ENCODE measurements around the gene BMPER. TPM values are rescaled to one million over a fixed set of nuclear protein-coding genes. Genes with fewer than 3 reads are reported as not detected.

The BMPER gene
- polyA plus RNA-seq, 1 of the 3 experiments (the other 2 are of a cell fraction) = 20.0 TPM

DNA sequence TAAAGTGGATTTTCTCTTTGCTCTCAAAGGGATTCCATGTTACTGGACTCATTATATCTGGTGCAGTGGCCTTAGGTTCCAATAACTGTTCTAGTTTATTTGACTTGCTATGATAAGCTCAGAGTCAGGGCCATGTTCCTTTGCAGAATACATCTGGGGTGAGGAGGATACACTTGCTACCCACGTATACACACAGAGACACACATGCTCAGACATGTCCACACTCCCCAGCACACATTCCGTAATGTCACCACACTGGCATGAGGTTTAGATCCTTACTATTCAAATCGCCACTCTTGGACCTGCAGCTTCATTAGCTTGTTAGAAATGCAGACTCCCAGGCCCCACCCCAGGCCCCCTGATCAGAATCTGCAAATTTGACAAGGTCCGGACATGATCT, 195.3 kb downstream of the BMPER start (continued):
- TF ChIP-seq RFX5 (IDR thresholded peaks at IDR 0.05; ENCODE audit: low read length) = no peak
- TF ChIP-seq, protein P1, sequence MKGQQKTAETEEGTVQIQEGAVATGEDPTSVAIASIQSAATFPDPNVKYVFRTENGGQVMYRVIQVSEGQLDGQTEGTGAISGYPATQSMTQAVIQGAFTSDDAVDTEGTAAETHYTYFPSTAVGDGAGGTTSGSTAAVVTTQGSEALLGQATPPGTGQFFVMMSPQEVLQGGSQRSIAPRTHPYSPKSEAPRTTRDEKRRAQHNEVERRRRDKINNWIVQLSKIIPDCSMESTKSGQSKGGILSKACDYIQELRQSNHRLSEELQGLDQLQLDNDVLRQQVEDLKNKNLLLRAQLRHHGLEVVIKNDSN (IDR thresholded peaks at IDR 0.05; ENCODE audit: borderline replicate concordance, low read depth) = no peak
- TF ChIP-seq FOXM1 (IDR thresholded peaks at IDR 0.05; ENCODE audit: low read depth) = no peak
- no peak for TF ChIP-seq MXI1 (IDR thresholded peaks at IDR 0.05; ENCODE audit: low read depth, low read length)

DNA sequence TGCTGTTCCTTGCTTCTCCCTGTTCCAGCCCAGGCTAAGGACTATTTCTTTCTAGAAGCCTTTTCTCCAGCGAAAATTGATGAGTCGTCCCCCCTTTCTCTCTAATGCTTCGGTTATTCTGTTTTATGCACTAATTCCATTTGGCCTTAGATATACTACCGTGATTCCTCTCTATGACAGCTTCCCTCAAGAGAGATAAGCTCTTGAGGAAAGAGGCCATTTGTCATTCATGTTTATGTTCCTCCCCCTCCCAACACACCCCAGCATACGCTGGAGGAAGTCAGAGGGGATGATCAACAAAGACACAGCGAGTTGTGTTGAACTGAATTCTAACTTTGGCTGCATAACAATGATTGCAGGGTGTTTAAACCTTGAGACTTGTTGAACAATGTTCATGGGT, 198.8 kb downstream of the BMPER start:
- Histone ChIP-seq H3K9me3 (no peaks in the 10 kb centered on the region), H3K4me3 (ENCODE audit: low read depth in 2 of 2, low read length in 1 of 2) (no peak overlapping the region), H3K4me2 (no peak overlapping the region), H3K27ac (ENCODE audit: low read depth in 2 of 2, low read length in 1 of 2) (no peak overlapping the region), H3K79me2 (ENCODE audit: insufficient read depth) (no peaks in the 10 kb centered on the region), H3K4me1 (ENCODE audit: control insufficient read depth in 1 of 2, insufficient read depth in 2 of 2, low read depth in 1 of 2, low read length in 1 of 2) (peaks cover 0 to 11% of the 10 kb centered on the region in 2 experiments; a peak in 1 of 4 replicates), H4K20me1 (ENCODE audit: insufficient read depth) (no peaks in the 10 kb centered on the region), H3F3A (replicated peaks; ENCODE audit: insufficient read depth) (no peaks in the 10 kb centered on the region), H3K9me2 (no peaks in the 10 kb centered on the region), H3K36me3 (replicated peaks in 1 of 2; ENCODE audit: control insufficient read depth in 1 of 2, insufficient read depth in 2 of 2, low read length in 1 of 2) (no peaks in the 10 kb centered on the region), H3K27me3 (ENCODE audit: insufficient read depth) (no peaks in the 10 kb centered on the region), H3K9ac (no peak overlapping the region), H2AFZ (ENCODE audit: low read depth) (no peak overlapping the region)
- WGBS (ENCODE audit: low lambda C conversion rate) = 41% methylated on average over 6 of the region's 6 CpGs
- ChIA-PET POLR2A (no interaction called here), CTCF (interaction anchor here (1.5 kb wide), 1 partner anchor 30 kb away, joined by 5 read pairs; no protein-coding TSS in a partner anchor)
- DNase-seq = no peak
- TF ChIP-seq, protein P2, sequence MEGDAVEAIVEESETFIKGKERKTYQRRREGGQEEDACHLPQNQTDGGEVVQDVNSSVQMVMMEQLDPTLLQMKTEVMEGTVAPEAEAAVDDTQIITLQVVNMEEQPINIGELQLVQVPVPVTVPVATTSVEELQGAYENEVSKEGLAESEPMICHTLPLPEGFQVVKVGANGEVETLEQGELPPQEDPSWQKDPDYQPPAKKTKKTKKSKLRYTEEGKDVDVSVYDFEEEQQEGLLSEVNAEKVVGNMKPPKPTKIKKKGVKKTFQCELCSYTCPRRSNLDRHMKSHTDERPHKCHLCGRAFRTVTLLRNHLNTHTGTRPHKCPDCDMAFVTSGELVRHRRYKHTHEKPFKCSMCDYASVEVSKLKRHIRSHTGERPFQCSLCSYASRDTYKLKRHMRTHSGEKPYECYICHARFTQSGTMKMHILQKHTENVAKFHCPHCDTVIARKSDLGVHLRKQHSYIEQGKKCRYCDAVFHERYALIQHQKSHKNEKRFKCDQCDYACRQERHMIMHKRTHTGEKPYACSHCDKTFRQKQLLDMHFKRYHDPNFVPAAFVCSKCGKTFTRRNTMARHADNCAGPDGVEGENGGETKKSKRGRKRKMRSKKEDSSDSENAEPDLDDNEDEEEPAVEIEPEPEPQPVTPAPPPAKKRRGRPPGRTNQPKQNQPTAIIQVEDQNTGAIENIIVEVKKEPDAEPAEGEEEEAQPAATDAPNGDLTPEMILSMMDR (IDR thresholded peaks at IDR 0.05) = no peak
- TF ChIP-seq, protein P3, sequence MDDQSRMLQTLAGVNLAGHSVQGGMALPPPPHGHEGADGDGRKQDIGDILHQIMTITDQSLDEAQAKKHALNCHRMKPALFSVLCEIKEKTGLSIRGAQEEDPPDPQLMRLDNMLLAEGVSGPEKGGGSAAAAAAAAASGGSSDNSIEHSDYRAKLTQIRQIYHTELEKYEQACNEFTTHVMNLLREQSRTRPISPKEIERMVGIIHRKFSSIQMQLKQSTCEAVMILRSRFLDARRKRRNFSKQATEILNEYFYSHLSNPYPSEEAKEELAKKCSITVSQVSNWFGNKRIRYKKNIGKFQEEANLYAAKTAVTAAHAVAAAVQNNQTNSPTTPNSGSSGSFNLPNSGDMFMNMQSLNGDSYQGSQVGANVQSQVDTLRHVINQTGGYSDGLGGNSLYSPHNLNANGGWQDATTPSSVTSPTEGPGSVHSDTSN (IDR thresholded peaks at IDR 0.05) = peak; percentile 58

DNA sequence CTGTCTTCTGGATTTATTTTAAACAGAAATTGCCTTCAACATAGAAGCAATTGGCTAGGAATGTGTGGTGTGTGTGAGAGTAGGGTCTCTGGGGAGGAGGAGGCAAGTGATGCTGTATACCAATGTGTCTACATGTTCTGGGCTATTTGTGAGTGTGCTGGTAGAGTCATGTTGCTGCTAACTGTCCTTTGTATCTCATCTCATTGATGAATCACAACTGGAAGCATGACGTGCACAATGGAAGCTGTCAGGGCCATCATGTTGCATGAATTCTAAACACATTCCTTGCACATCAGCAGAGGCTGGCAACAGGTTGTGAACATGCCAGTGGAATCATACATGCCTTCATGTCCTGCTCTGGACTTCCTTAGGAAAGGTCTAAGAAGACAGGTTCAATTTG, 199.7 kb downstream of the BMPER start:
- H3K27me3 ChIP-seq (ENCODE audit: insufficient read depth) = no peaks in the 10 kb centered on the region
- no peaks in the 10 kb centered on the region for H3K9me2 ChIP-seq
- TF ChIP-seq SMC3 (IDR thresholded peaks at IDR 0.05; ENCODE audit: low read depth, low read length) = no peak
- no peak for TF ChIP-seq TAF1 (IDR thresholded peaks at IDR 0.05; ENCODE audit: borderline replicate concordance, low read depth, low read length)
- no peak for TF ChIP-seq JUND (IDR thresholded peaks at IDR 0.05)
- TF ChIP-seq, protein P4, sequence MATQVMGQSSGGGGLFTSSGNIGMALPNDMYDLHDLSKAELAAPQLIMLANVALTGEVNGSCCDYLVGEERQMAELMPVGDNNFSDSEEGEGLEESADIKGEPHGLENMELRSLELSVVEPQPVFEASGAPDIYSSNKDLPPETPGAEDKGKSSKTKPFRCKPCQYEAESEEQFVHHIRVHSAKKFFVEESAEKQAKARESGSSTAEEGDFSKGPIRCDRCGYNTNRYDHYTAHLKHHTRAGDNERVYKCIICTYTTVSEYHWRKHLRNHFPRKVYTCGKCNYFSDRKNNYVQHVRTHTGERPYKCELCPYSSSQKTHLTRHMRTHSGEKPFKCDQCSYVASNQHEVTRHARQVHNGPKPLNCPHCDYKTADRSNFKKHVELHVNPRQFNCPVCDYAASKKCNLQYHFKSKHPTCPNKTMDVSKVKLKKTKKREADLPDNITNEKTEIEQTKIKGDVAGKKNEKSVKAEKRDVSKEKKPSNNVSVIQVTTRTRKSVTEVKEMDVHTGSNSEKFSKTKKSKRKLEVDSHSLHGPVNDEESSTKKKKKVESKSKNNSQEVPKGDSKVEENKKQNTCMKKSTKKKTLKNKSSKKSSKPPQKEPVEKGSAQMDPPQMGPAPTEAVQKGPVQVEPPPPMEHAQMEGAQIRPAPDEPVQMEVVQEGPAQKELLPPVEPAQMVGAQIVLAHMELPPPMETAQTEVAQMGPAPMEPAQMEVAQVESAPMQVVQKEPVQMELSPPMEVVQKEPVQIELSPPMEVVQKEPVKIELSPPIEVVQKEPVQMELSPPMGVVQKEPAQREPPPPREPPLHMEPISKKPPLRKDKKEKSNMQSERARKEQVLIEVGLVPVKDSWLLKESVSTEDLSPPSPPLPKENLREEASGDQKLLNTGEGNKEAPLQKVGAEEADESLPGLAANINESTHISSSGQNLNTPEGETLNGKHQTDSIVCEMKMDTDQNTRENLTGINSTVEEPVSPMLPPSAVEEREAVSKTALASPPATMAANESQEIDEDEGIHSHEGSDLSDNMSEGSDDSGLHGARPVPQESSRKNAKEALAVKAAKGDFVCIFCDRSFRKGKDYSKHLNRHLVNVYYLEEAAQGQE (IDR thresholded peaks at IDR 0.05; ENCODE audit: low read depth, low read length) = no peak
- no peak for TF ChIP-seq FOSL2 (IDR thresholded peaks at IDR 0.05; ENCODE audit: borderline replicate concordance, low read depth)
- TF ChIP-seq, protein P5, sequence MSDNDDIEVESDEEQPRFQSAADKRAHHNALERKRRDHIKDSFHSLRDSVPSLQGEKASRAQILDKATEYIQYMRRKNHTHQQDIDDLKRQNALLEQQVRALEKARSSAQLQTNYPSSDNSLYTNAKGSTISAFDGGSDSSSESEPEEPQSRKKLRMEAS (IDR thresholded peaks at IDR 0.05; ENCODE audit: low read depth) = no peak
- no peak for TF ChIP-seq NFIC (IDR thresholded peaks at IDR 0.05; ENCODE audit: borderline replicate concordance)
- WGBS (ENCODE audit: low lambda C conversion rate) = 78% methylated on average over 1 of the region's 1 CpG
- H4K20me1 ChIP-seq (ENCODE audit: insufficient read depth) = no peaks in the 10 kb centered on the region
- no peaks in the 10 kb centered on the region for H3K79me2 ChIP-seq (ENCODE audit: insufficient read depth)
- H3F3A ChIP-seq (replicated peaks; ENCODE audit: insufficient read depth) = no peaks in the 10 kb centered on the region
- H3K4me3 ChIP-seq (ENCODE audit: low read depth in 2 of 2, low read length in 1 of 2) = no peak overlapping the region
- peaks cover 0 to 11% of the 10 kb centered on the region in 2 experiments; a peak in 1 of 4 replicates for H3K4me1 ChIP-seq (ENCODE audit: control insufficient read depth in 1 of 2, insufficient read depth in 2 of 2, low read depth in 1 of 2, low read length in 1 of 2)
- H3K27ac ChIP-seq (ENCODE audit: low read depth in 2 of 2, low read length in 1 of 2) = no peak overlapping the region
- no peaks in the 10 kb centered on the region for H3K36me3 ChIP-seq (replicated peaks in 1 of 2; ENCODE audit: control insufficient read depth in 1 of 2, insufficient read depth in 2 of 2, low read length in 1 of 2)
- H3K9ac ChIP-seq = no peak overlapping the region
- no peak overlapping the region for H2AFZ ChIP-seq (ENCODE audit: low read depth)
- H3K4me2 ChIP-seq = no peak overlapping the region
- DNase-seq = no peak
- CTCF ChIA-PET = no interaction called here
- POLR2A ChIA-PET = no interaction called here
- no peaks in the 10 kb centered on the region for H3K9me3 ChIP-seq
